ENCODE results near the gene RNU5B-1.
A peak's percentile ranks its signal among the peaks of the same experiment; 100 is the strongest.

Gene RNU5B-1

DNA sequence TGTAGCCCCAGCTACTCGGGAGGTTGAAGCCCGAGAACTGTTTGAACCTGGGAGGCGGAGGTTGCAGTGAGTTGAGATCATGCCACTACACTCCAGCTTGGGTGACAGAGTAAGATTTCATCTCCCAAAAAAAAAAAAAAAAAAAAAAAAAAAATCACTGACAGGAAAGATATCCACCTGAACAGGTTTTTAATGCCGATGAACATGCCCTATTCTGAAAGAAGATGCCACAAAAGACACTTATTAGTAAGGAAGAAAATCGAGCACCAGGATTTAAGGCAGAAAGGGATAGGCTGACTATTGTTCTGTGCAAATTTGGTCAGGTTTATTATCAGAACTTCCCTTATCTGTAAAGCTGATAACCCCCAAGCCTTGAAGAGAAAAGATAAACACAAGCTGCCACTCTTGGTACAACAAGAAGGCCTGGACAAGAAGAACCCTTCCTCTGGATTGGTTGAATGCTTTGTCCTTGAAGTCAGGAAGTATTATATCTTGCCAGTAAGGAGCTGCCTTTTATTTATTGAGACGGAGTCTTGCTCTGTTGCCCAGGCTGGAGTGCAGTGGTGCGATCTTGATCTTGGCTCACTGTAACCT lies 15.1 kb upstream of the RNU5B-1 start:
- DNase-seq (ENCODE audit: low spot score) = no peak

DNA sequence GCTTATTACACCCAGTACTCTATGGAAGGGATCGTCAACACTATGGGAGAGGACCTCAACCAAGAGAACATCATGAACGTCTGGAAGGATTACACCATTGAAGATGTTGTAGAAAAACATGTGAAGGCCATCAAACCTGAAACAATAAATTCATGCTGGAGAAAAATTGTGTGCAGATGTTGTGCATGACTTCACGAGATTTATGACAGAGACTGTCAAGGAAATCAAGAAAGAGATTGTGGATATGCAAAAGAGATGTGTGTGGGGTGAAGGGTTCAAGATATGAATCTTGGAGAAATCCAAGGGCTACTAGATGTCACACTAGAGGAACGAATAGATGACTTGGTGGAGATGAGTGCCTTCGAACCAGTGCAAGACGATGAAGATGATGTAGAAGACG lies 14.2 kb upstream of the RNU5B-1 start:
- no peak for DNase-seq (ENCODE audit: low spot score)

DNA sequence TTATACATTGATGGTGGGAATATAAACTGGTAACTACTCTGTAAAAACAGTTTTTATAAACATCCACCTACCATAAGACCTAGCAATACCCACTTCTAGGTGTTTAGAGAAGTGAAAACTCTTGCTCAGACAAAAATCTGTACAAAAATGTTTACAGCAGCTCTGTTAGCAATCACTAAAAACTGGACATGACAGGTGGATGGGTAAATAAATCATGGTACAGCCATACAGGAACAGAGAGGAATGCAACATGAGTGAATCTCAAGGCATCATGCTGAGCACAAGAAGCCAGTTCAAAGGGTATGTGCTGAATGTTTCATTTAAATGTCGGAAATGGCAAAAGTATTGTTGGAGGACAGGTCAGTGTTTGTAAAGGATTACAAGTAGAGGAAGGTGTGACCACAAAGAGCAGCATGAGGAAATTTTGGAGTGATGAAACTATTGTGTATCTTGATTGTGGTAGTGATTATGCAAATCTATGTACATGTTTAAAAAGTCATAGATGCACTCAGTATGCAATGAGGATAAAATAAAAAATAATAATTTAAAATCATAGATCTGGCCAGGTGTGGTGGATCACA lies 11.4 kb upstream of the RNU5B-1 start:
- DNase-seq (ENCODE audit: low spot score) = no peak

DNA sequence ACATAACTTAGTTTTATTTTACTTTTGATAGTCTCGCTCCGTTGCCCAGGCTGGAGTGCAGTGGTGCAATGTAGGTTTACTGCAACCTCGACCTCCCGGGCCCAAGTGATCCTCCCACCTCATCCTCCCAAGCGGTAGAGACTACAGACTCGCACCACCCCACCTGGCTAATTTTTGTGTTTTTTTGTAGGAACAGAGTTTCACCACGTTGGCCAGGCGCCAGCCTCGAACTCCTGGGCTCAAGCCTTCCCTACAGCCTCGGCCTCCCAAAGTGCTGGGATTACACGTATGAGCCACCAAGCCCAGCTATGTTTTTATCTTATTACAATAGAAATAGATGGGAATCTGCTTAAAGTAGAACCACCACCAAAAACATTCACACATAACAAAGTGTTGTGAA lies 5.7 kb upstream of the RNU5B-1 start:
- DNase-seq (ENCODE audit: low spot score) = no peak

DNA sequence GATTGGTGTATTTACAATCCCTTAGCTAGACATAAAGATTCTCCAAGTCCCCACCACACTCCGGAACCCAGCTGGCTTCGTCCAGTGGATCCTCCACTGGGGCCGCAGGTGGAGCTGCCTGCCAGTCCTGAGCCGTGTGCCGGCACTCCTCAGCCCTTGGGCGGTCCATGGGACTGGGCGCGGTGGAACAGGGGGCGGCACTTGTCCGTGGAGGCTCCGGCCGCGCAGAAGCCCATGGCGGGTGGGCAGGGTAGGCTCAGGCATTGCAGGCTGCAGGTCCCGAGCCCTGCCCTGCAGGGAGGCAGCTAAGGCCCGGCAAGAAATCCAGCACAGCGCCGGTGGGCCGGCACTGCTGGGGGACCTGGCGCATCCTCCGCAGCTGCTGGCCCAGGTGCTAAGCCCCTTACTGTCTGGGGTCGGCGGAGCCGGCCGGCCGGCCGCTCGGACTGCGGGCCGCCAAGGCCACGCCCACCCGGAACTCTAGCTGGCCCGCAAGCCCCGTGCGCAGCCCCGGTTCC lies 3.5 kb upstream of the RNU5B-1 start:
- no peak for DNase-seq (ENCODE audit: low spot score)

DNA sequence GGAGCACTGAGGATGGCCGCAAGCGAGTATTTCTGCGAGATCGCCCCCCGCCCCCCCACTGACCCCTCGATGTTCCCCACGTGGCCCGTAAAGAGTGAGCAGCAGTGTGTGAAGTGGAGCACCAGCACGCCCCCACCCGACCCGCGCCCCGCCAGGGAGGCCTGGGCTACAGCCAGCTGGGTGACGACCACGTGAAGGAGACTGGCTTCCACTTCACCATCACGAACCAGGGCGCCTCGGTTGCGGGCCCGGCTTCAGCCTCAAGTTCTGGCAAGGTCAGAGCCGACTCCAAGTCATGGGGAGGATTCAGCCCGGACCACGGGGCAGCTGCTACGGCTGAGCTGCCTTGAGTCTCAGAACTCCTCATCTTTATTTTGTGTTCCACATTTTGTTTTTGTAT lies 2.4 kb upstream of the RNU5B-1 start:
- DNase-seq (ENCODE audit: low spot score) = no peak

DNA sequence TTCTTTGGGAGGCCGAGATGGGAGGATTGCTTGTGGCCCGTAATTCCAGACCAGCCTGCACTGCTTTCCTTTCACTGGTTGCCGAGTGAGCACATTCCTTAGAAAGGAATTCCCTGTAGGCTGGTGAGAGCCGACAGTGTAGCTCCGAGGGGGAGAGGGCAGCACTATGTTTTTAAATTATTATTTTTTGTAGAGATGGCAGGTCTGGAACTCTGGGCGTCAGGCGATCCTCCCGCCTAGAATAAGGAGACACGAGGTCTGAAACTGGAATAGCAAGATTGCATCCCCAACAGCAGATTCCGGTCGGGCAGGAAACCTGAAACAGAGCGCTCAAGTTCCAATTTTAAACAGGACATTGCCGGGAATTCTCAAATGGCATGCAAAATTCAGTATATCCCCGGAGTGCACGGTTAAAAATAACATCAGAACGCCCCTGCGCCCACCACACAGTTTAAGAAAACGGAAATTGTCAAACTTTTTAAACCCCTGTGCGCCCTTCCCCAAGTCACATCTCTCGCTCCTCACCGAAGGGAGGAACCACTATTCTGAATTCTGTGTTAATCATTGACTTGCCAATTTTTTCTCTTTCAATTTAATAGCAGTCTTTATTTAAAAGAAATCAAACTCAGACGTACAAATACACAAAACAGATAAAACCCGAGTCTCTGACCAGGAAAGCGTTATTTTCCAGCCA lies 643 bp upstream of the RNU5B-1 start:
- peak; percentile 16 for DNase-seq (ENCODE audit: low spot score)

DNA sequence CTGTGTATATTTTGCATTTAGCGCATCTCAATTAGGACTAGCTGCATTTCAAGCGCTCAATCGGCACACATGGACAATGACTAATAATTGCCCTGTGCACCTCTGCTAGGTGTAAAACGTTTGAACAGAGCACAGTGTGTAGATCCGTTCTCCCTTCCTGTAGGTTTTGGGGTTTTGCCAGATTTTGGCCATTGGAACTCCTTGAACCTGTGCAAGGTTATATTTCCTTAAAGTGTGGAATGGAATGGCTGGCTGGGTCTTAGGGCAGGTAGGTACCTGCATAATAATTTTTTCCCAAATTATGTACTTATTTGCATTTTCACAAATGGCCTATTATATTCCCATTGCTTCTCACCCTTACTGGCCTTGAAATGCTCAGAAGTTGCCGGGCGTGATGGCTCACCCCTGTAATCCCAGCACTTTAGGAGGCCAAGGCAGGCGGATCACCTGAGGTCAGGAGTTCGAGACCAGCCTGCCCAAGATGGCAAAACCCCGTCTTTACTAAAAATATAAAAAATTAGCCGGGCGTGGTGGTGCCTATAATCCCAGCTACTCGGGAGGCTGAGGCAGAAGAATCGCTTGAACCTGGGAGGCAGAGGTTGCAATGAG lies 777 bp downstream of the RNU5B-1 start:
- DNase-seq (ENCODE audit: low spot score) = no peak

DNA sequence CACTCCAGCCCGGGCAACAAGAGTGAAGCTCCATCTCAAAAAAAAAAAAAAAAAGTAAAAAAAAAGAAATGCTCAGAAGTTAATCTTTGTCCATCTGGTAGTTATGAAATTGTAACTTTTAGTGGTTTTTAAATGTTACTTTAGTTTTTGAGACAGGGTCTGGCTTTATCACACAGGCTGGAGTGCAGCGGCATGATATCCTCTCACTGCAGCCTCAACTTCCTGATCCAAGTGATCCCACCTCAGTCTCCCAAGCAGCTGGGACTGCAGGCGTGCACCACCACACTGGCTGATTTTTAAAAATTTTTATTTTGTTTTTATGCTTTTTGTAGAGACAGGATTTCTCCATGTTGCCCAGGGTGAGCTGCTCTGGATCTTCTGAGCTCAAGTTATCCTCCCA lies 1.3 kb downstream of the RNU5B-1 start:
- no peak for DNase-seq (ENCODE audit: low spot score)

DNA sequence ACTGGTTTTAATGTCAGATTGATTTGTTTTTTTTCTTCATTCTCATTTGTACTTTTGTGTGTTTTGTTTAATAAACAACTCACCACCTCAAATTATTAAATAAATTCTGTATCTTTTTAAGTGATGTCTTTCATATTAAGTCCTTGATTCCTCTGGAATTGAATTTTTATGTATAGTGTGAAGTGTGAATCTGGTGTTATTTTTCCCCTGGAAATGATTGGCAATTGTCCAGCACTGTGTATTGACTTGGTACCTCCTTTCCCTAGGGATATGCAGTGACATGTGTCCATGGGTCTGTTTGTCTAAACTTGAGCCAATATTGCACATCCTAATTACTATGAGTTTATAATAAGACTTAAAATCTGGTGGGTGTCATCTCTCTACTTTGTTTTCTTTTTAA lies 2.1 kb downstream of the RNU5B-1 start:
- no peak for DNase-seq (ENCODE audit: low spot score)

DNA sequence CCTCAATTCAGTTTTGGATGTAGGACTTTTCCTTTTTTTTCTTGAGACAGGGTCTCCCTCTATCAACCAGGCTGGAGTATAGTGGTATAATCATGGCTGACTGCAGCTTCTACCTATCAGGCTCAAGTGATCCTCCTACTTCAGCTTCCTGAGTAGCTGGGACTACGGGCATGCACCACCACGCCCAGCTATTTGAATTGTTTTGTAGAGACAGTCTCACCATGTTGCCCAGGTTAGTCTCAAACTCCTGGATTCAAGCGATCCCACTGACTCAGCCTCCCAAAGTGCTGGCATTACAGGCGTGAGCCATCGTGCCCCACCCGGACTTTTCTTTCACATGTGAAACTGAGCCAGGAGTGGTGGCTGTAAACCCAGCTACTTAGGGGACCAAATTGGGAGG lies 3.5 kb downstream of the RNU5B-1 start:
- DNase-seq (ENCODE audit: low spot score) = no peak

DNA sequence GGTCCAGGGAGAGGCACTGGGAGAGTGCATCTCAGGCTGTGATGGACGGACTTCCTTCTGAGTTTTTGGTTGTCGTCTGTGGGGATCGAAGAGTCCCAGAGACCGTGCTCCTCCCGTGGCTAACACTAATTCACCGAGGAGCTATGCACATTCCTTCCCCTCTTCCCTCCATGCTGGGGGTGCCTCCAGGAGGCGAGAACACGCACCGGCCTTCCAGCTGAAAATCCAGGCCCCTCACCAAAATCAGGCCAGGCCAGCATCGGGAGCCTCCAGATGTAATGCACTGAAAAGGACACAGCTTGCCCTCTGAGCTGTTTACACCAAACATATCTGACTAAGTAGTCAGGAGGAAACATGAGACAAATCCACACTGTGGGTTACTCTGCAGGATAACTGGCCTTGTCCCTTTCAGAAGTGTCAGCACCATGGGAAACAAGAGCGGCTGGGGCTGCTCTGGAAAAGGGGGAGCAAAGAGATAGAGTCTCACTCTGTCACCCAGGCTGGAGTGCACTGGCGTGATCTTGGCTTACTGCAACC lies 5.5 kb downstream of the RNU5B-1 start:
- DNase-seq (ENCODE audit: low spot score) = no peak

DNA sequence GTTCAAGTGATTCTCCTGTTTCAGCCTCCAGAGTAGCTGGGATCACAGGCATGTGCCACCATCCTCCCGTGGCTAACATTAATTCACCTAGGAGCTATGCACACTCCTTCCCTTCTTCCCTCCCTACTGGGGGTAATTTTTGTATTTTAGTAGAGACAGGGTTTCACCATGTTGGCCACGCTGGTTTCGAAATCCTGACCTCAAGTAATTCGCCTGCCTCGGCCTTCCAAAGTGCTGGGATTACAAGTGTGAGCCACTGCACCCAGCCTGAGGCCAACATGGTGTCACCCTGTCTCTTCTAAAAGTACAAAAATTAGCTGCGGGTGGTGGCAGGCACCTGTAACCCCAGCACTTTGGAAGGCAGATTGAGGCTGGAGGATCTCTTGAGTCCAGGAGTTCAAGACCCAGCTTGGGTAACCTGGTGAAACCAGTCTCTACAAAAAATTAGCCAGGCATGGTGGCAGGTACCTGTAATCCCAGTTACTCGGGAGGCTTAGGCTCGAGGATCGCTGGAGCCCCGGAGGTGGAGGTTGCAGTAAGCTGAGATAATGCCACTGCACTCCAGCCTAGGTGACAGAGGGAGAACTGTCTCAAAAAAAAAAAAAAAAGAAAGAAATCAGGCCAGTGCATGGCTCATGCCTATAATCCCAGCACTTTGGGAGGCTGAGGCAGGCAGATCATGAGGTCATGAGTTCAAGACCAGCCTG lies 6.1 kb downstream of the RNU5B-1 start:
- no peak for DNase-seq (ENCODE audit: low spot score)

DNA sequence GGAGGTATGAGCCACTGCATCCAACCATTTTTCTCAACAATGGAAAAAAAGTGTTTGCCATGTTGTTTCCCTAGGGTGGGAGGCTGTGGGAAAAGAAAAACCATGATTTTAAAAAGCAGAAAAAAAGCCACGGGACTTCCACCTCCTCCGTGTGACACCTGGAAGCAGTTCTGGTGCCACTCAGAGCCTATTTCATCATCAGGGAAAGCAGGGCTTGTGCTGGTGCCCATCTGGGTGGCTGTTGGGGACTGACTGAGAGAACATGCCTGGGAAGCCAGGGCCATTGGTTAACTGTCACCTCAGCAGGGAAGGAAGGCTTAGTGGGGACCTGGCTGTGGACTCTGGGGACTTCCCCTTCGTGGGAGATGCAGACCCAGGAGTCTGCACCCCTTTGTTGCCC lies 7.3 kb downstream of the RNU5B-1 start:
- DNase-seq (ENCODE audit: low spot score) = no peak

DNA sequence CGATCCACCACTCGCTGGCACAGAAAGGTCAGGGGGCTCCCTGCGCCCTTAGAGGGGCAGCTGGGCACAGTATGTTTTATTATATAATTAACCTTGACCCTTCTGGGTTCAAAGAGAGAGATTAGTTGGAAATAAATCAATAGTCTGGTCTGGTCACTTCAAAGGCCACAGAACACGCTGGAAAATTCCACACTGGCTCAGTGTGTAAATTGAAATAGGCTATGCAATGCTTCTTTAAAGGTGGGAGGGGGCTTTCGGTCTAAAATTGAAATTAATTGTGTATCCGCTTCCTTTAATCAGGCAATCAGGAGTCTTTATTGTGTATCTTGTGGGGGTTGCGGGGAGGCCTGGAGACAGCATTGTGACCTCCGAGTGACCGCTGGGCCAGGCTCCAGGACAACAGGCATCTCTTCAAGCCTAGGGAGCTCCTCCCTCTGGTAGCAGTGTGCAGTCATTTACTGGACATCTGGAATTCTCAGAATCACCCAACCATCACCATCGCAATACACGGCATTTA lies 8.0 kb downstream of the RNU5B-1 start:
- DNase-seq (ENCODE audit: low spot score) = no peak

DNA sequence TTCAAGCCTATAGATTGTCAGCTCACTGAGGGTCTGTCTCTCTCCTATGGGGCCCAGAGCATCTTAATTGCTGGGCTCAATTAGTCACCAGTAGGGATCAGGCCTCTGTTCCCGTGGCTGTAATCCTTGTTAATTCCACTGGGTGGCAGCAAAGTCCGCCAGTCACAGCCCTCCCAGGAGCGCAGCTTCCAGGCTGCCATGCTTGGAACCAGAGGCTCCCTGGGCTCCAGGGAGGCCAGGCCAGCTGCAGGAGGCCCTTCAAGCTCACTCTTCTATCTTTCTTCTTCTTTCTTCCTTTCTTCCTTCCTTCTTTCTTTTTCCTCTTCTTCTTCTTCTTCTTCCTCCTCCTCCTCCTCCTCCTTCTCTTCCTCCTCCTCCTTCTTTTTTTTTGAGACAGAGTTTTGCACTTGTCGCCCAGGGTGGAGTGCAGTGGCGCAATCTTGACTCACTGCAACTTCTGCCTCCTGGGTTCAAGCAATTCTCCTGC lies 14.4 kb downstream of the RNU5B-1 start:
- DNase-seq (ENCODE audit: low spot score) = peak; percentile 84

DNA sequence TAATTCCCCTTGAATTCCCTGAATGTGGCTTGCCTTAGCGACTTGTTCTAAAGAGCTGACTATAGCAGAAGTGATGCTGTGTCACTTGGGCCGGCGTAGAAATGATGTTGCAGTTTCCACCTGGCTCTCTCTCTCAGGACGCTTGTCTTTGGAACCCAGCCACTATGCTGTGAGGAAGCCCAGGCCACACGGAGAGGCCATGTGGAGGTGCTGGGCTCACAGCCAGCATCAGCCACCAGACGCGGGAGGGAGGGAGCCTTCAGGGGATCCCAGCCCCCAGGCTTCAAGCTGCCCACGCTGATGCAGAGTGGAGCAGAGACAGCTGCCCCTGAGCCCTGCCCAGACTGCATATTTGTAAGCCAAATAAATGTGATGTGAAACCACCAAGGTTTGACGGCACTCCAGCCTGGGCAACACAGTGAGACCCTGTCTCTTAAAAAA lies 18.6 kb downstream of the RNU5B-1 start:
- no peak for DNase-seq (ENCODE audit: low spot score)

DNA sequence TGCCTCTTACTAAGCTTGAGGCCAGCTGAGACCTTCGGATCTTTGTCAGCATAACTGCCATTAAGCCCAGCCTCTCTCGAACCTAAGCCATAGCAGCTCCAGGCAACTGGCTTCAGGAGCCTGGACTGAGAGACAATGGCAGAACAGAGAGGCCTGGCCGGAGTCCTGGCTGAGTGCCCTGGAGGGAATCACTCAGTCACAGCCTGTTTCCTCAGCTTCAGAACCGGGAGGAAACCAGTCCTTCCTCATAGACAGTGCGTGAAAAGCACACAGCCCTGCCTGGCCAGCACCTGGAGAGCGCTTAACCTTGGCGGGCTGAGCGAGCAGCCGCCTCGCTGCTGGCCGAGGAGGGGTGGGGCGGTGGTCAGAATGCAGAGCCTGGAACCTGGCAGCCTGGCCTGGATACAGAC lies 21.6 kb downstream of the RNU5B-1 start:
- no peak for DNase-seq (ENCODE audit: low spot score)

DNA sequence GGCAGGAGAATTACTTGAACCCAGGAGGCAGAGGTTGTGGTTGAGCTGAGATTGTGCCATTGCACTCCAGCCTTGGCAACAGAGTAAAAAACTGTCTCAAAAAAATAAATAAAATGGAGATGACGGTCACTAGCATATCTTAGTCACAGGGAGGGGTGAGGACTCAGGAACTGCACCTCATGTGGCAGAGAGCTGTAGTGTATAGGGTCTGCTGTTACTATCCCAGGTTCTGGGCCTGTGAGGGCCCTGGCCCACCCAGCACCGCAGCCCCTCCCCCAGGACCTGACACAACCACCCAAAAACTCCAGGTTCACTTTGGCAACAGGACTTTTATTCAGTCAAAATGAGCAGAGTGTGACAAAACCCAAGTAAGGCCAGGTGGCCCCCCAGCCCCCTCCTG lies 22.3 kb downstream of the RNU5B-1 start:
- no peak for DNase-seq (ENCODE audit: low spot score)

DNA sequence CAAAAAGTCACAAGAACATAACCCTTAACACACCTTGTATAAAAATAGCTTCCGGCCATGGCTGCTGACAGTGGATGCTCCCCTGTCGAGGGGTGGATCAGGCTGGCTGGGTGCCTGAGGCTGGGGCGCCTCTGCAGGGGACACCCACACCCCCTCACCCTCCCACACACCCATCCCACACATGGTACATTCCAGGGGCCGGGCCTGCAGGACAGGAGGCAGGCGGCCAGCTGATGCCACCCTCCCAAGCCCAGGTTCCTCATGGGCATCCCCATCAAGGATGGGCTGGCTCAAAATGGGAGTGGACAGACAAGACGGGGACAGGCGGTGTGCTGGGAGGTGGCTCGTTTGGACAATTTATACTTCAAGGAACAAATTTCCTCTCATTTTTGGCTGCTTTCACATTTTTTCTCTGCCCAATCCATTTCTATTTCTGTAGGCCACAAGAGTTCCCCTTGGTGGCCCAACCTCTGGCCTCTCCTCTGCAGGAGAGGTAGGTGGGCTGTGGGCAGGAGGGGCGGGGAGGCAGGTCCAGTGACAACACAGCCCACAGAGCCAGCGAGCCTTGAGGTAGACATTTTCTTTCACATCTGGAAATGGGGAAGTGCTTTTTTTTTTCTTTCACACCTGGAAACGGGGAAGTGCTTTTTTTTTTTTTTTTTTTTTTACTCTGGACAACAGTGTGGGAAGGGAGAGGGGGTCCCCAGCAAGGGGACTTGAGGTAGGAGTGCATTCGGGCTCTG lies 23.3 kb downstream of the RNU5B-1 start:
- no peak for DNase-seq (ENCODE audit: low spot score)

All from CD4-positive, alpha-beta T cell treated with Interleukin-15 for 4 hours (primary cell).